IPS-NIHi7 (cell line): ENCODE measurements around the gene KCNK3.
"Not testable (repeated sequence)": the region's sequence is repeated elsewhere in the genome, so short reads cannot be mapped to it uniquely, and the experiment has no call there.

Experiments
- DNase-seq: peaks from one replicate; pipeline ENCODE4 v3.0.0; 2012; ENCODE audit warnings: mixed read lengths; ENCODE audit errors: extremely low spot score

KCNK3 gene

GRCh38 chr2:26692279-26692896 lies at the start of gene KCNK3:
KCNK3 (plus strand) TSS chr2:26692722; CDS start chr2:26692876, 154 bp downstream.
- DNase-seq = peak; percentile 93

- no peak for DNase-seq
Observed at GRCh38 chr2:26644188-26644835, 48.2 kb upstream of the KCNK3 start.

- no peak for DNase-seq
Observed at GRCh38 chr2:26645762-26646161, 46.8 kb upstream of the KCNK3 start.

- no peak for DNase-seq
Observed at GRCh38 chr2:26646986-26647672, 45.4 kb upstream of the KCNK3 start.

GRCh38 chr2:26647981-26648380 lies 44.5 kb upstream of the KCNK3 start:
- DNase-seq = no peak

GRCh38 chr2:26648516-26648915 lies 44.0 kb upstream of the KCNK3 start:
- no peak for DNase-seq

- DNase-seq = no peak
Observed at GRCh38 chr2:26649322-26649721, 43.2 kb upstream of the KCNK3 start.

GRCh38 chr2:26649992-26650712 lies 42.4 kb upstream of the KCNK3 start:
- no peak for DNase-seq

GRCh38 chr2:26650713-26651469 lies 41.6 kb upstream of the KCNK3 start:
- no peak for DNase-seq

GRCh38 chr2:26651470-26651771 lies 41.1 kb upstream of the KCNK3 start:
- no peak for DNase-seq

GRCh38 chr2:26651799-26652198 lies 40.7 kb upstream of the KCNK3 start:
- DNase-seq = no peak

- DNase-seq = no peak
Observed at GRCh38 chr2:26652361-26653041, 40.0 kb upstream of the KCNK3 start.

GRCh38 chr2:26653207-26654060 lies 39.1 kb upstream of the KCNK3 start:
- no peak for DNase-seq

- DNase-seq = no peak
Observed at GRCh38 chr2:26654061-26654340, 38.5 kb upstream of the KCNK3 start.

GRCh38 chr2:26655120-26655519 lies 37.4 kb upstream of the KCNK3 start:
- DNase-seq = not testable (repeated sequence)

GRCh38 chr2:26655611-26656195 lies 36.8 kb upstream of the KCNK3 start:
- peak; percentile 57 for DNase-seq

- no peak for DNase-seq
Observed at GRCh38 chr2:26657265-26657664, 35.3 kb upstream of the KCNK3 start.

GRCh38 chr2:26658691-26659346 lies 33.7 kb upstream of the KCNK3 start:
- DNase-seq = no peak

- no peak for DNase-seq
Observed at GRCh38 chr2:26660363-26660962, 32.1 kb upstream of the KCNK3 start.
